HepG2 (cell line): ENCODE measurements around the gene ADCYAP1R1.

Experiments used
- EZH2 ChIP-seq: conservative IDR thresholded peaks from 2 replicates; pipeline ENCODE4 v1.6.1; 2012; ENCODE audit warnings: mild to moderate bottlenecking, low read depth, low read length, moderate library complexity
- PHF8 ChIP-seq: sonication (generic); formaldehyde crosslinking; IDR thresholded peaks from 2 replicates; pipeline ENCODE4 v1.5.0; 2020; ENCODE audit warnings: missing genetic modification reagents
- RORA ChIP-seq: sonication (generic); formaldehyde crosslinking; IDR thresholded peaks from 2 replicates; pipeline ENCODE4 v1.5.0; 2020; ENCODE audit warnings: mild to moderate bottlenecking, missing genetic modification reagents, moderate library complexity
- SNAPC2 ChIP-seq: sonication (generic); formaldehyde crosslinking; IDR thresholded peaks from 2 replicates; pipeline ENCODE4 v1.8.1; 2022; ENCODE audit warnings: mild to moderate bottlenecking, missing genetic modification reagents
- SYNCRIP ChIP-seq: fragments of 200-400 bp; formaldehyde crosslinking; IDR thresholded peaks from 2 replicates; pipeline ENCODE4 v1.6.1; 2018; ENCODE audit warnings: mild to moderate bottlenecking, low read depth, low read length; ENCODE audit not compliant: insufficient read depth
- ZNF558 ChIP-seq: sonication (generic); formaldehyde crosslinking; IDR thresholded peaks from 2 replicates; pipeline ENCODE4 v1.9.0; 2022; ENCODE audit warnings: mild to moderate bottlenecking, missing genetic modification reagents, borderline replicate concordance
- ZNF772 ChIP-seq: sonication (generic); formaldehyde crosslinking; IDR thresholded peaks from 2 replicates; pipeline ENCODE4 v1.5.0; 2020; ENCODE audit warnings: mild to moderate bottlenecking, missing genetic modification reagents
- TF ChIP-seq, protein P1 (sequence below): sonication (generic); formaldehyde crosslinking; IDR thresholded peaks from 2 replicates; pipeline ENCODE4 v1.5.0; 2020; ENCODE audit warnings: mild to moderate bottlenecking, missing genetic modification reagents, moderate library complexity
- TF ChIP-seq, protein P2 (sequence below), 2 experiments: IDR thresholded peaks; 2 replicates each; pipeline ENCODE4 v1.6.1; 2011 to 2012; ENCODE audit warnings: low read length in 2 of 2, borderline replicate concordance in 1 of 2, low read depth in 1 of 2, mild to moderate bottlenecking in 1 of 2, moderate library complexity in 1 of 2
- TF ChIP-seq, protein P3 (sequence below): sonication (generic); formaldehyde crosslinking; IDR thresholded peaks from 2 replicates; pipeline ENCODE4 v1.4.0; 2020; ENCODE audit warnings: missing genetic modification reagents
- TF ChIP-seq, protein P4 (sequence below): IDR thresholded peaks from 2 replicates; pipeline ENCODE4 v1.6.1; 2012; ENCODE audit warnings: inconsistent platforms

DNA sequence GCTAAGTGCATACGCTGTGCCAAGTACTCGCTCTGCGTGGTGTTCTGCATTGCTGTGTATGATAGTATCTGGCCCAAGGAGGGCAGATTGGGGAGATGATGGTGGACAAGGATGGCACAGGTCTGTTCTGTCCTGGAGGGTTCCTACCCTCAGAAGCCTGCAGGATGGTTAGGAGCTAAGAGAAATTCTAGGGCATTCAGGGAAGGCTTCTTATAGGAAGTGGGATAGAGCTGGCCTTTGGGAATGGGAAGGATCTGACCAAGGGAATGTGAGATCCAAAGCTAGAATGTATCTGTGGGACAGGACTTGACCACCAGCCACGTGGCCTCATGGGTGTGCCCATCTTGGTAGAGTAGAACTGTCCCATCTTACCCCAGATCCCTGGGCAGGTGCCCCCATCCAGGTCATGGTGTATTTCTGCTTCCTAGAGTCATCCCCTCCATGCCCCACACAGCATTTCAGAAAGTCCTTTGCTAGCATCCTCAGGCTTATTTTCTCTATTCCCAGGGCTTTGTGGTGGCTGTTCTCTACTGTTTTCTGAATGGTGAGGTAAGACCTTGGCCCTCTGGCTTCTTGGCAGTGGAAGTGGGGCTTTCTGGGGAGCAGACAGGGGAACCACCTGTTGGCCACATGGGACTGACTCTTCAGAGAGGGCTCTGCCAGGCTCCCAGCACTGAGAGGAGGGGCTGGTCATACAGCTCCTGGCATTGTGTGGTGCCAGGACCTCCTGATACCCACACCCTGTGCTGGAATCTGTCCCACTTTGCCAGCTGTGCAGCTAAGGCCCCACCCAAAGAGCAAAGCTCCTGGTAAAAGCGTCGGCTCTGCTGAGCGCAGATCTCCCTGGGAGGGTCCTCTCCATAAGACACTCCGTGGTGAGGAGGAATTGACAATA, 52.5 kb downstream of the ADCYAP1R1 start:
- TF ChIP-seq SNAPC2 (CRISPR knock-in tag) (no peak), ZNF558 (no peak), EZH2 (no peak), RORA (no peak), ZNF772 (CRISPR knock-in tag) (no peak), PHF8 (CRISPR knock-in tag) (no peak), SYNCRIP (no peak)
- TF ChIP-seq, protein P1, sequence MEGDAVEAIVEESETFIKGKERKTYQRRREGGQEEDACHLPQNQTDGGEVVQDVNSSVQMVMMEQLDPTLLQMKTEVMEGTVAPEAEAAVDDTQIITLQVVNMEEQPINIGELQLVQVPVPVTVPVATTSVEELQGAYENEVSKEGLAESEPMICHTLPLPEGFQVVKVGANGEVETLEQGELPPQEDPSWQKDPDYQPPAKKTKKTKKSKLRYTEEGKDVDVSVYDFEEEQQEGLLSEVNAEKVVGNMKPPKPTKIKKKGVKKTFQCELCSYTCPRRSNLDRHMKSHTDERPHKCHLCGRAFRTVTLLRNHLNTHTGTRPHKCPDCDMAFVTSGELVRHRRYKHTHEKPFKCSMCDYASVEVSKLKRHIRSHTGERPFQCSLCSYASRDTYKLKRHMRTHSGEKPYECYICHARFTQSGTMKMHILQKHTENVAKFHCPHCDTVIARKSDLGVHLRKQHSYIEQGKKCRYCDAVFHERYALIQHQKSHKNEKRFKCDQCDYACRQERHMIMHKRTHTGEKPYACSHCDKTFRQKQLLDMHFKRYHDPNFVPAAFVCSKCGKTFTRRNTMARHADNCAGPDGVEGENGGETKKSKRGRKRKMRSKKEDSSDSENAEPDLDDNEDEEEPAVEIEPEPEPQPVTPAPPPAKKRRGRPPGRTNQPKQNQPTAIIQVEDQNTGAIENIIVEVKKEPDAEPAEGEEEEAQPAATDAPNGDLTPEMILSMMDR (CRISPR knock-in tag): no peak
- TF ChIP-seq, protein P2, sequence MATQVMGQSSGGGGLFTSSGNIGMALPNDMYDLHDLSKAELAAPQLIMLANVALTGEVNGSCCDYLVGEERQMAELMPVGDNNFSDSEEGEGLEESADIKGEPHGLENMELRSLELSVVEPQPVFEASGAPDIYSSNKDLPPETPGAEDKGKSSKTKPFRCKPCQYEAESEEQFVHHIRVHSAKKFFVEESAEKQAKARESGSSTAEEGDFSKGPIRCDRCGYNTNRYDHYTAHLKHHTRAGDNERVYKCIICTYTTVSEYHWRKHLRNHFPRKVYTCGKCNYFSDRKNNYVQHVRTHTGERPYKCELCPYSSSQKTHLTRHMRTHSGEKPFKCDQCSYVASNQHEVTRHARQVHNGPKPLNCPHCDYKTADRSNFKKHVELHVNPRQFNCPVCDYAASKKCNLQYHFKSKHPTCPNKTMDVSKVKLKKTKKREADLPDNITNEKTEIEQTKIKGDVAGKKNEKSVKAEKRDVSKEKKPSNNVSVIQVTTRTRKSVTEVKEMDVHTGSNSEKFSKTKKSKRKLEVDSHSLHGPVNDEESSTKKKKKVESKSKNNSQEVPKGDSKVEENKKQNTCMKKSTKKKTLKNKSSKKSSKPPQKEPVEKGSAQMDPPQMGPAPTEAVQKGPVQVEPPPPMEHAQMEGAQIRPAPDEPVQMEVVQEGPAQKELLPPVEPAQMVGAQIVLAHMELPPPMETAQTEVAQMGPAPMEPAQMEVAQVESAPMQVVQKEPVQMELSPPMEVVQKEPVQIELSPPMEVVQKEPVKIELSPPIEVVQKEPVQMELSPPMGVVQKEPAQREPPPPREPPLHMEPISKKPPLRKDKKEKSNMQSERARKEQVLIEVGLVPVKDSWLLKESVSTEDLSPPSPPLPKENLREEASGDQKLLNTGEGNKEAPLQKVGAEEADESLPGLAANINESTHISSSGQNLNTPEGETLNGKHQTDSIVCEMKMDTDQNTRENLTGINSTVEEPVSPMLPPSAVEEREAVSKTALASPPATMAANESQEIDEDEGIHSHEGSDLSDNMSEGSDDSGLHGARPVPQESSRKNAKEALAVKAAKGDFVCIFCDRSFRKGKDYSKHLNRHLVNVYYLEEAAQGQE (IDR thresholded peaks at IDR 0.05; ENCODE audit: borderline replicate concordance in 1 of 2, low read depth in 1 of 2, low read length in 2 of 2): no peak
- TF ChIP-seq, protein P3, sequence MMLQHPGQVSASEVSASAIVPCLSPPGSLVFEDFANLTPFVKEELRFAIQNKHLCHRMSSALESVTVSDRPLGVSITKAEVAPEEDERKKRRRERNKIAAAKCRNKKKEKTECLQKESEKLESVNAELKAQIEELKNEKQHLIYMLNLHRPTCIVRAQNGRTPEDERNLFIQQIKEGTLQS: no peak
- TF ChIP-seq, protein P4, sequence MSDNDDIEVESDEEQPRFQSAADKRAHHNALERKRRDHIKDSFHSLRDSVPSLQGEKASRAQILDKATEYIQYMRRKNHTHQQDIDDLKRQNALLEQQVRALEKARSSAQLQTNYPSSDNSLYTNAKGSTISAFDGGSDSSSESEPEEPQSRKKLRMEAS: no peak
